SKM-1 (cell line): Measurements from ENCODE around the gene SNAP47.
A peak's percentile ranks its signal among the peaks of the same experiment; 100 is the strongest.
"Not testable (repeated sequence)": the region's sequence is repeated elsewhere in the genome, so short reads cannot be mapped to it uniquely, and the experiment has no call there.

ENCODE experiments used
- DNase-seq: peaks from one replicate; lab custom pipeline; 2025; ENCODE audit not compliant: unreplicated experiment; lab: John Stamatoyannopoulos, UW

The SNAP47 gene

GRCh38 chr1:227734856-227735538 is at the start of gene SNAP47, which contains the start of gene JMJD4:
Gene SNAP47 (plus strand): TSS chr1:227735435. CDS start chr1:227747737, 12,302 bp downstream.
Gene JMJD4 (minus strand): TSS chr1:227735302. CDS start chr1:227735273, 29 bp downstream.
- DNase-seq: peak; percentile 93

GRCh38 chr1:227685807-227686206 is 49.4 kb upstream of the SNAP47 start:
- DNase-seq: no peak

GRCh38 chr1:227697321-227697864 is 37.8 kb upstream of the SNAP47 start:
- no peak for DNase-seq

GRCh38 chr1:227701631-227702030 is 33.6 kb upstream of the SNAP47 start:
- DNase-seq: not testable (repeated sequence)

DNA sequence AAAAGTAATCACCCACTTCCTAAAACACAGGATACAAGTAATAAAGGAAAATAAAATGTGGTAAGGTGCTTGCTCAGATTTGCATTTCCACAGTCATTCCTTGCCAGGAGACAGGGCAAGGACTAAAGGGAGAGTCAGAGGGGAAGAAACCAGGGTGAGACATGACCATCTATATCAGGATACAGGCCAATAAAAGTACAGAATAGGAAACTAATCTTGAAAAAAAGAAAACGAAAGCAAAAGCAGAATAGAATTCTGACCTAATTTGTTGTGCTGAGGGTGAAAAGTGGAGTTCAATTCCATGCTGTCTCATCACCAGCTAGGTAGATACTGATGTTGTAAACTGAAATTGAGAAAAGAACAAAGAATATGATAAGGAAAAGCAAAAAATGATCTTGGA is 27.4 kb upstream of the SNAP47 start:
- no peak for DNase-seq

GRCh38 chr1:227709451-227709850 is 25.8 kb upstream of the SNAP47 start:
- no peak for DNase-seq

DNA sequence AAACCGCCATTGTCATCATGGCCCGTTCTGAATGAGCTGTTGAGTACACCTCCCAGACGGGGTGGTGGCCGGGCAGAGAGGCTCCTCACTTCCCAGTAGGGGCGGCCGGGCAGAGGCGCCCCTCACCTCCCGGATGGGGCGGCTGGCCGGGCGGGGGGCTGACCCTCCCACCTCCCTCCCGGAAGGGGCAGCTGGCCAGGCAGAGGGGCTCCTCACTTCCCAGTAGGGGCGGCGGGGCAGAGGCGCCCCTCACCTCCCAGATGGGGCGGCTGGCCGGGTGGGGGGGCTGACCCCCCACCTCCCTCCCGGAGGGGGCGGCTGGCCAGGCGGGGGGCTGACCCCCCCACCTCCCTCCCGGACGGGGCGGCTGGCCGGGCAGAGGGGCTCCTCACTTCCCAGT is 24.8 kb upstream of the SNAP47 start:
- DNase-seq: not testable (repeated sequence)

- no peak for DNase-seq
Observed at GRCh38 chr1:227712648-227713047, 22.6 kb upstream of the SNAP47 start.

- DNase-seq: no peak
Observed at GRCh38 chr1:227718932-227719331, 16.3 kb upstream of the SNAP47 start.

DNA sequence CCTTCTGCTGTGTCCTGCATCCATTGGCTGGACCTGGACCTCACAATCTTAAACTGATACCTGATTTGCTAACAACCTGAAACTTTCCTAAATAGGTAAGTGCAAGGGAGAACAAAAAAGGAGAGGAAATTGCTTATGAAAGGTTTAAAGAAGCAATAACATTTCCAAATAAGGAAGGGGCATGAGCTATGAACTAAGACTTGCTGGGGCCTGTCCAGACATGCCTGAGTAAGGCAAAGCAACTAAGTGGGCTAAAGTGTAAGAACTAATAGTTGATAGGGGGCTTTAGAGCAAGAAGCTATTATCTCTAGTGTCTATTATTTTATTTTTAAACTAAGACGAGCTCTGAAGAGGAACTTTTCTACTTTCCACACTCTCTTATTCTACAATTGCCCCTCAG is 11.8 kb upstream of the SNAP47 start:
- DNase-seq: no peak

- DNase-seq: no peak
Observed at GRCh38 chr1:227725046-227725445, 10.2 kb upstream of the SNAP47 start.

GRCh38 chr1:227726318-227726717 is 8.9 kb upstream of the SNAP47 start:
- DNase-seq: no peak

DNA sequence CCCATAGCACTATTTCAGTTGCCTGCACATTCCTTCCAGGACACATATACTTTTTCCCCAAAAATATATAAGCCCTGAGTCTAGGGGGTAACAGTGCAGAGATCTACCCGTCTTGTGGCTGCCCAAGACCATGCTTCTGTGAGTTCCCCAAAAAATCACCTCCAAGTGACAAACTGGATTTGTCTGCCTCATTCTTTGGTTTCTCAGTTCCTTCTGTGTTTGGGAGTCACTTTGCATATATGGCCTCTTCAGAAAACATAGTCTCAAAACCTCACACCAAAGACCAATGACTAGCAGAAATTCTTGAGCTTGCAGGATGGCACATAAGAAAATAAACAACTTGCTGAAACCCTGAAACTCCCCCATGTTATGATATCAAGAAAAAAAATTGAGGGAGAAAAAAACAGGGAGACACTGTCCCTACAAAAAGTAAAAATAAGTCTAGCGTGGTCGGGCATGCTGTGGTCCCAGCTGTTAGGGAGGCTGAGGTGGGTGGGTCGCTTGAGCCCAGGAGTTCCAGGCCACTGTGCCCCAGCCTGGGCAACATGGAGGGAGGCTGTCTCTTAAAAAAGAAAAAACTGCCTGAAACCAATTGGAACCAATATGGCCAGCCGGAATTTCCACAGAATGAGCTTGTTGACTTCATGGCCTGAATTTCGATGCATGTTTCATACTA is 8.2 kb upstream of the SNAP47 start:
- no peak for DNase-seq

- peak; percentile 50 for DNase-seq
Observed at GRCh38 chr1:227728059-227728891, 7.0 kb upstream of the SNAP47 start.

DNA sequence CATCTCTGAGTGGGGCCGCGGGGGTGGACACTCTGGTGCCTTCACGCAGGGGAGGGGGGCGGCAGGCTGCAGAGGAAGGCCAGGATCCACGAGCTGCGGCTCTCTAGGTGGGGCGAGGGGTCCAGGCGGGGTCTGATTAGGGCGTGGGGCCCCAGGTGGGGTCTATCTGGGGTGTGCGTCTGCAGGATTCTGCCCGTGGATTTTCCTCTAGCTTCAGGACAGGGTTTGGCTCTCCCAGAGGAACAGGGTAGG is 6.4 kb upstream of the SNAP47 start:
- DNase-seq: no peak

DNA sequence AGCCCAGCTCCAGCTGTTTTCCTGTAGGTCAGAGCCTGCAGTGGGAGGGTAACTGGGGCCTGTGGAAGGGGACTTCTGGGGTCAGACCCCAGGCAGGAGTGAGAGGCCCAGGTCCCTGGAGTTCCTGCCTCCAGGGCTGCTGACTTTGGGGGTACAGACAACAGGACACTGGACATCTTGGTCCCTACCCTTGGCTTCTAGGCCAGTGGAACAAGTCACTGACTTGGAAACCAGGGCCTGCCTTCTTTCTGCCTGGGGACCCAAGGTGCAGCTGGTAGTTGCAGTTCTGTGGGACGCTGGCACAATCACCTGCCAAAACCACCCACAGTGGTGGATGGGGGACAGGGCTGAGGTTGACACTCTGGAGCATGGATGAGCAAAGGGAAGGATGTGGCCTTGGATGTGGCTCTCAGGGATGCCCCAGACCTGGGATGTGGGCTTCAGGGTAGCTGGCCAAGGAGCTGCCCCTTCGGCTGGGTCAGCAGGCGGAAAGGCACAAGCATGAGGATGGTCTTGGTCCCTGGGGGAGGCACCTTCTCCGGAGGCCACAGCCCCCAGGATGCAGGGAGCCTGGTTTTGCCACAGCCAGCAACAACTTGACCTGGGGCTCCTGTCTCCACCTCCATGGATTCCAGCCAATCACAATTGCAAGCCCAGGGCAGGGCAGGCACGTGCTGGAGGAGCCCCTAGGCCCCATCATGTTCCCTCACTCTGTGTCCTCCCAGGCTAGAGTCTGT is 5.9 kb upstream of the SNAP47 start:
- no peak for DNase-seq

DNA sequence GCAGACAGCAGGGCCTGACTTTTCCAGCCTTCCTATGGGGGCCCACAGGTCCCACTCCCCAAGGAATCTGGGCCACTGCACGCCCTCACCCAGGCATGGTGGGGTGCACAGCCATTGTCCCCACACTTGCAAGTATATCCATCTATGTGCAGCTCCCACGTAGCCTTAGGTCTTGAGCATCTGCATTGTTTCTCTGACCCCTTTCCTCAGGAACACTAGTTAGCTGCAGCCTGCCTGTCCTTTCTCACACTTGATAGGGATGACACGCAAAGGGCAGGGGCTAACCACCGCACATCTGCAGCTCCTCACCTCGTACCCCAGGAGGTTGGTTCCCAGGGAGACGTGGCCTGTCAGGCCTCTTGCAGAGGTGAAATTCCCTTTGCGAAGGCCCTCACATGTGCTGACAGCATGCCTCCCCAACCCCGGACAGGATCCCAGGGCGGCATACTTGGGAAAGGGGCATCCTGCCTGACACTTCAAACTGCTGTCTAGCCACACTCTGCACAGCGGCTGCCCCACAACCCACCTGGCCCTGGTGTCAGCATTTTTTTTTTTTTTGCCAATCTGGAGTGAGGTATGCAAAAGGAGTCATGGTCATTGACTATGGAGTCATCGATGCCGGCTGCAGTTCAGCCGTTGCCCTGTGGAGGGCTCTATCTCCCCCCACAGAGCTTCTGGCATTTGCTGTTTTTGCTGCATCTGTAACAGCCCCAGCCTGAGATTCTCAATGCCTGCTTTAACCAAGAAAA is 5.2 kb upstream of the SNAP47 start:
- DNase-seq: no peak

DNA sequence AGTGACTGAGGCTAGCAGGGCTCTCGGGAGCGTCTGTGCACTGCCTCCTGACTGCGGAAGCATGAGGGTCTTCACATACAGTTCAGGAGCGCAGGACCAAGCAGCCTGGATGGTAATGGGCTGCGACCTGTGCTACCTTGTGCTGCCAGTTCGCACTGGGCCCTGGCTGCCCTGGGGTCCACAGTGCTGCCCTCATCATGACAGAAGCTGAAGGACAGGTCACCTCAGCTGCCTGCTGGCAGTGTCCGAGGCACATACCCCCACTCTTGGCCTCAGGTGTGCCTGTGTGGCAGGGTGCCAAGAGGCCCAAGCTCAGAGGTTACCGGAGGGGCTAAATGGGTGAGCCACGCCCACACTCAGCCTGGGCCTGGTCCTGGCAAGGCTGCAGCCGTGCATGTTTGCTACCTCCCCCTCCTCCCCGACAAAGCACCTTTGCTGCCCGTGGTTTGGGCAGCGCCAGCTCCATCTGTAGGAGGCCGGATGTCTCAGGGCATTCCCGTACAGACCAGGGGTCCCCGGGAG is 4.5 kb upstream of the SNAP47 start:
- no peak for DNase-seq

DNA sequence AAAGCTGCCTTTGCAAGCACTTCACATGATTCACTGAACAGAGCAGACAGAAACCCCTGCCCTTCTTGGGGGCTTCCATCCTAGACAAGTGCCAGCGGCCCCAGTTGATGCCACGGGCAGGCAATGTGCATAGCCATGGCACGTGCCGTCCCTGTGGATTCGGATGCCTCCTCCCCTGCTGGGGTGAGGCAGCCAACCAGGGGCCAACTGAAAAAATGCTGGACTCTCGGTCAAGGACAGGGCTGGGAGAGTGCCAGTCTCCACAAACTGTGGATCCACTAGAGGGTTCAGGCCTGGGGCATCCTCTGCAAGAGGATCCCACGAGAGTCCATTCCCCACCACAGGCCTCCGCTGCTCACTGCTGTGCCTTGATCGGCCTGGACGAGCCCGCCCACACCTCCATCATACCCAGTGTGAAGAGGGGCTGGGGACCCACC is 4.0 kb upstream of the SNAP47 start:
- no peak for DNase-seq
